Ovary (tissue), 3 donors: ENCODE data around the gene TMEM39B.

Source experiments
- EP300 ChIP-seq: sonication (generic); formaldehyde crosslinking; IDR thresholded peaks from one replicate; pipeline ENCODE4 v1.6.1; 2017; ENCODE audit warnings: antibody characterized with exemption
- POLR2A ChIP-seq: fragments of 450-650 bp; IDR thresholded peaks from one replicate; pipeline ENCODE4 v1.6.1; 2017; ENCODE audit warnings: antibody characterized with exemption, mild to moderate bottlenecking, moderate library complexity
- TF ChIP-seq, protein P1 (sequence below), 3 donors: fragments of 450-650 bp in 2 of 3; fragments of 200-600 bp in 1 of 3; IDR thresholded peaks; one replicate each; pipeline versions ENCODE4 v1.5.1 to v1.8.0; 2016 to 2022; ENCODE audit warnings: antibody characterized with exemption in 3 of 3, mild to moderate bottlenecking in 1 of 3
- donor health status: DM: no; HTN: no; CAD: no.

DNA sequence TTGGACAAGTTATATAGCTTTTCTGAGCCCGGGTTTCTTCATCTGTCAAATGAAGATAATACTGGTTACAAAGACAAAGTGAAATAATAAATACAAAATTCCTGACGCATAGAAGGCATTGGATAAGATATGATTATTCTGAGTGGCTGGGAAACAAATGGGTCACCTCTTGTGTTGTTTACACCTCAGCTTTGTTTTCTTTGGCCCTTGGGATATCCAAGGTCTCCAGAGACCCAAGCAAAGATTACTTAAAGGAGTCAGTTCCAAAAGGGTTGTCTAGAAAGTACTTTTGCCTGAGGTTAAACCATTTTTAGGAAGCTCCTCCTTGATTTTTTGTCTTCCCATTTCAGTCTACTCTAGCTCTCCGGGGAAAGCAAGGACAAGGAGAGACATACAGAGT is 49.4 kb upstream of the TMEM39B start:
- TF ChIP-seq, protein P1, sequence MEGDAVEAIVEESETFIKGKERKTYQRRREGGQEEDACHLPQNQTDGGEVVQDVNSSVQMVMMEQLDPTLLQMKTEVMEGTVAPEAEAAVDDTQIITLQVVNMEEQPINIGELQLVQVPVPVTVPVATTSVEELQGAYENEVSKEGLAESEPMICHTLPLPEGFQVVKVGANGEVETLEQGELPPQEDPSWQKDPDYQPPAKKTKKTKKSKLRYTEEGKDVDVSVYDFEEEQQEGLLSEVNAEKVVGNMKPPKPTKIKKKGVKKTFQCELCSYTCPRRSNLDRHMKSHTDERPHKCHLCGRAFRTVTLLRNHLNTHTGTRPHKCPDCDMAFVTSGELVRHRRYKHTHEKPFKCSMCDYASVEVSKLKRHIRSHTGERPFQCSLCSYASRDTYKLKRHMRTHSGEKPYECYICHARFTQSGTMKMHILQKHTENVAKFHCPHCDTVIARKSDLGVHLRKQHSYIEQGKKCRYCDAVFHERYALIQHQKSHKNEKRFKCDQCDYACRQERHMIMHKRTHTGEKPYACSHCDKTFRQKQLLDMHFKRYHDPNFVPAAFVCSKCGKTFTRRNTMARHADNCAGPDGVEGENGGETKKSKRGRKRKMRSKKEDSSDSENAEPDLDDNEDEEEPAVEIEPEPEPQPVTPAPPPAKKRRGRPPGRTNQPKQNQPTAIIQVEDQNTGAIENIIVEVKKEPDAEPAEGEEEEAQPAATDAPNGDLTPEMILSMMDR (IDR thresholded peaks at IDR 0.05), result no peak
- TF ChIP-seq EP300, result no peak
- no peak for TF ChIP-seq POLR2A
